HepG2 (cell line): Measurements from ENCODE around the gene ATP5MG. TPM values are rescaled to one million over a fixed set of nuclear protein-coding genes. Genes with fewer than 3 reads are reported as not detected.

Experiments
- BATF2 ChIP-seq: sonication (generic); formaldehyde crosslinking; IDR thresholded peaks from 2 replicates; pipeline ENCODE4 v1.8.0; 2022; ENCODE audit warnings: mild to moderate bottlenecking, missing genetic modification reagents, moderate library complexity
- E2F5 ChIP-seq: sonication (generic); formaldehyde crosslinking; conservative IDR thresholded peaks from 2 replicates; pipeline ENCODE4 v1.4.0; 2020; ENCODE audit warnings: missing genetic modification reagents
- ELF1 ChIP-seq: sonication (generic); formaldehyde crosslinking; IDR thresholded peaks from 2 replicates; pipeline ENCODE4 v1.4.0; 2020; ENCODE audit warnings: missing genetic modification reagents
- GLI4 ChIP-seq: sonication (generic); formaldehyde crosslinking; IDR thresholded peaks from 2 replicates; pipeline ENCODE4 v1.5.1; 2020; ENCODE audit warnings: missing genetic modification reagents, mild to moderate bottlenecking, moderate library complexity, borderline replicate concordance
- GZF1 ChIP-seq: sonication (generic); formaldehyde crosslinking; IDR thresholded peaks from 2 replicates; pipeline ENCODE4 v1.5.1; 2020; ENCODE audit warnings: mild to moderate bottlenecking, missing genetic modification reagents
- HES4 ChIP-seq: sonication (generic); formaldehyde crosslinking; IDR thresholded peaks from 2 replicates; pipeline ENCODE4 v1.9.0; 2021; ENCODE audit warnings: mild to moderate bottlenecking, missing genetic modification reagents, borderline replicate concordance
- HMG20A ChIP-seq: IDR thresholded peaks from 2 replicates; pipeline ENCODE4 v1.6.1; 2016; ENCODE audit warnings: borderline replicate concordance
- IKZF5 ChIP-seq: IDR thresholded peaks from 2 replicates; pipeline ENCODE4 v1.6.1; 2018; ENCODE audit warnings: missing genetic modification reagents, mild to moderate bottlenecking, missing compliant biosample characterization
- KDM4B ChIP-seq: sonication (generic); formaldehyde crosslinking; IDR thresholded peaks from 2 replicates; pipeline ENCODE4 v1.4.0; 2020; ENCODE audit warnings: missing genetic modification reagents
- LCORL ChIP-seq, 2 experiments: fragments of 450-650 bp in 1 of 2; sonication (generic) in 1 of 2; formaldehyde crosslinking in 1 of 2; IDR thresholded peaks; 2 replicates each; pipeline versions ENCODE4 v1.5.0 to v1.6.1; 2017 to 2020; ENCODE audit warnings: antibody characterized with exemption in 1 of 2, missing genetic modification reagents in 1 of 2
- SALL1 ChIP-seq: sonication (generic); formaldehyde crosslinking; IDR thresholded peaks from 2 replicates; pipeline ENCODE4 v1.8.0; 2022; ENCODE audit warnings: mild to moderate bottlenecking, missing genetic modification reagents
- SIN3A ChIP-seq: IDR thresholded peaks from 2 replicates; pipeline ENCODE4 v1.6.1; 2011; ENCODE audit warnings: low read depth, mild to moderate bottlenecking, control low read depth, low read length, borderline replicate concordance
- TEAD2 ChIP-seq: sonication (generic); formaldehyde crosslinking; IDR thresholded peaks from 2 replicates; pipeline ENCODE4 v1.9.0; 2021; ENCODE audit warnings: missing genetic modification reagents
- TFDP2 ChIP-seq: sonication (generic); formaldehyde crosslinking; IDR thresholded peaks from 2 replicates; pipeline ENCODE4 v1.4.0; 2020; ENCODE audit warnings: missing genetic modification reagents
- TGIF2 ChIP-seq: IDR thresholded peaks from 2 replicates; pipeline ENCODE4 v1.6.1; 2016; ENCODE audit warnings: control low read depth, missing compliant biosample characterization
- UBTF ChIP-seq: sonication (generic); formaldehyde crosslinking; IDR thresholded peaks from 2 replicates; pipeline ENCODE4 v1.4.0; 2020; ENCODE audit warnings: mild to moderate bottlenecking, missing genetic modification reagents
- YEATS2 ChIP-seq: sonication (generic); formaldehyde crosslinking; IDR thresholded peaks from 2 replicates; pipeline ENCODE4 v1.4.0; 2020; ENCODE audit warnings: missing genetic modification reagents, borderline replicate concordance
- ZFX ChIP-seq: sonication (generic); formaldehyde crosslinking; IDR thresholded peaks from 2 replicates; pipeline ENCODE4 v1.4.0; 2020; ENCODE audit warnings: mild to moderate bottlenecking, low read depth, missing genetic modification reagents, moderate library complexity
- ZNF235 ChIP-seq: sonication (generic); formaldehyde crosslinking; IDR thresholded peaks from 2 replicates; pipeline ENCODE4 v1.8.1; 2023; ENCODE audit warnings: mild to moderate bottlenecking, missing genetic modification reagents, borderline replicate concordance
- ZNF430 ChIP-seq: sonication (generic); formaldehyde crosslinking; IDR thresholded peaks from 2 replicates; pipeline ENCODE4 v1.9.0; 2021; ENCODE audit warnings: mild to moderate bottlenecking, missing genetic modification reagents
- ZNF652 ChIP-seq: IDR thresholded peaks from 2 replicates; pipeline ENCODE4 v1.6.1; 2016; ENCODE audit warnings: low read depth, borderline replicate concordance
- ZNF784 ChIP-seq: sonication (generic); formaldehyde crosslinking; IDR thresholded peaks from 2 replicates; pipeline ENCODE4 v1.5.1; 2020; ENCODE audit warnings: missing genetic modification reagents, mild to moderate bottlenecking, borderline replicate concordance
- polyA plus RNA-seq, 8 experiments: library from polyadenylated mRNA; depleted of rRNA in 3 of 8; stranded (reverse) in 7 of 8; unstranded in 1 of 8; fragments of >200 nt; fragmentation: Illumina TruSeq in 4 of 8; extraction: Trizol in 4 of 8; gene quantifications; 2 replicates each; pipeline versions ENCODE4 v1.2.1 to v1.2.3, GENCODE V29; 2011 to 2016; ENCODE audit warnings: low read depth in 4 of 8, missing spikeins in 1 of 8, mixed read lengths in 1 of 8; ENCODE audit not compliant: insufficient read depth in 1 of 8
- total RNA-seq, 5 experiments: library from RNA; depleted of rRNA; stranded (reverse); fragments of >200 nt; fragmentation: Illumina TruSeq; extraction: Trizol; gene quantifications; 2 replicates each; pipeline ENCODE4 v1.2.3, GENCODE V29; 2016; ENCODE audit warnings: low read depth in 1 of 5

ATP5MG gene
- total and polyA plus RNA-seq, 2 of the 13 experiments (the other 11 are each of a cell fraction or from before 2014, with no cell fraction given) = 260 to 320 TPM

- TF ChIP-seq E2F5 (CRISPR knock-in tag) (peak; percentile 65; the same call in 1 of the 2 replicates), ELF1 (CRISPR knock-in tag) (peak; percentile 62), GZF1 (CRISPR knock-in tag) (no peak), TFDP2 (CRISPR knock-in tag) (peak; percentile 46; the same call in 1 of the 2 replicates), HES4 (CRISPR knock-in tag) (no peak; the same call in none of the 2 replicates), GLI4 (0 out of 2 replicates have a peak, but pooled peaks have one; percentile 62), ZNF784 (CRISPR knock-in tag) (peak; percentile 22), UBTF (peak; percentile 93), ZNF652 (CRISPR knock-in tag) (no peak), SALL1 (CRISPR knock-in tag) (peak; percentile 51), TGIF2 (CRISPR knock-in tag) (no peak), IKZF5 (CRISPR knock-in tag) (peak; percentile 80; the same call in 1 of the 2 replicates), BATF2 (CRISPR knock-in tag) (no peak), LCORL (IDR thresholded peaks at IDR 0.05) (no peak), LCORL (CRISPR knock-in tag; IDR thresholded peaks at IDR 0.05) (no peak), ZNF430 (CRISPR knock-in tag) (no peak), YEATS2 (peak; percentile 55; the same call in 1 of the 2 replicates), HMG20A (CRISPR knock-in tag) (no peak), ZFX (CRISPR knock-in tag) (peak; percentile 73), TEAD2 (CRISPR knock-in tag) (no peak), SIN3A (peak; percentile 26; the same call in 1 of the 2 replicates), KDM4B (CRISPR knock-in tag) (no peak; the same call in 1 of the 2 replicates), ZNF235 (CRISPR knock-in tag) (peak; percentile 62; the same call in 1 of the 2 replicates)
Observed at GRCh38 chr11:118435893-118436624, 34.7 kb downstream of the ATP5MG start, which contains the start of gene KMT2A (continued).
